Measurements from ENCODE around the gene MRPS31.

Gene MRPS31

GRCh38 chr13:40682449-40683240 lies 88.3 kb downstream of the MRPS31 start:
- TF ChIP-seq FOXP2 (optimal IDR thresholded peaks at IDR 0.05; ENCODE audit: borderline replicate concordance, extremely low read depth, extremely low read length, insufficient read depth) (no peak), SIN3A (IDR thresholded peaks at IDR 0.05; ENCODE audit: borderline replicate concordance, insufficient read depth, low read length) (no peak), TAF1 (IDR thresholded peaks at IDR 0.05; ENCODE audit: borderline replicate concordance, insufficient read depth, low read length) (no peak), POLR2AphosphoS5 (IDR thresholded peaks at IDR 0.05; ENCODE audit: low read depth, low read length) (no peak)
- TF ChIP-seq, protein P1, sequence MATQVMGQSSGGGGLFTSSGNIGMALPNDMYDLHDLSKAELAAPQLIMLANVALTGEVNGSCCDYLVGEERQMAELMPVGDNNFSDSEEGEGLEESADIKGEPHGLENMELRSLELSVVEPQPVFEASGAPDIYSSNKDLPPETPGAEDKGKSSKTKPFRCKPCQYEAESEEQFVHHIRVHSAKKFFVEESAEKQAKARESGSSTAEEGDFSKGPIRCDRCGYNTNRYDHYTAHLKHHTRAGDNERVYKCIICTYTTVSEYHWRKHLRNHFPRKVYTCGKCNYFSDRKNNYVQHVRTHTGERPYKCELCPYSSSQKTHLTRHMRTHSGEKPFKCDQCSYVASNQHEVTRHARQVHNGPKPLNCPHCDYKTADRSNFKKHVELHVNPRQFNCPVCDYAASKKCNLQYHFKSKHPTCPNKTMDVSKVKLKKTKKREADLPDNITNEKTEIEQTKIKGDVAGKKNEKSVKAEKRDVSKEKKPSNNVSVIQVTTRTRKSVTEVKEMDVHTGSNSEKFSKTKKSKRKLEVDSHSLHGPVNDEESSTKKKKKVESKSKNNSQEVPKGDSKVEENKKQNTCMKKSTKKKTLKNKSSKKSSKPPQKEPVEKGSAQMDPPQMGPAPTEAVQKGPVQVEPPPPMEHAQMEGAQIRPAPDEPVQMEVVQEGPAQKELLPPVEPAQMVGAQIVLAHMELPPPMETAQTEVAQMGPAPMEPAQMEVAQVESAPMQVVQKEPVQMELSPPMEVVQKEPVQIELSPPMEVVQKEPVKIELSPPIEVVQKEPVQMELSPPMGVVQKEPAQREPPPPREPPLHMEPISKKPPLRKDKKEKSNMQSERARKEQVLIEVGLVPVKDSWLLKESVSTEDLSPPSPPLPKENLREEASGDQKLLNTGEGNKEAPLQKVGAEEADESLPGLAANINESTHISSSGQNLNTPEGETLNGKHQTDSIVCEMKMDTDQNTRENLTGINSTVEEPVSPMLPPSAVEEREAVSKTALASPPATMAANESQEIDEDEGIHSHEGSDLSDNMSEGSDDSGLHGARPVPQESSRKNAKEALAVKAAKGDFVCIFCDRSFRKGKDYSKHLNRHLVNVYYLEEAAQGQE (IDR thresholded peaks at IDR 0.05; ENCODE audit: insufficient read depth in 1 of 2, low read depth in 2 of 2, low read length in 2 of 2) = no peak

GRCh38 chr13:40681341-40682146 lies 89.4 kb downstream of the MRPS31 start:
- TF ChIP-seq SIN3A (IDR thresholded peaks at IDR 0.05; ENCODE audit: borderline replicate concordance, insufficient read depth, low read length) (no peak), TAF1 (IDR thresholded peaks at IDR 0.05; ENCODE audit: borderline replicate concordance, insufficient read depth, low read length) (no peak), FOXP2 (optimal IDR thresholded peaks at IDR 0.05; ENCODE audit: borderline replicate concordance, extremely low read depth, extremely low read length, insufficient read depth) (no peak), POLR2AphosphoS5 (IDR thresholded peaks at IDR 0.05; ENCODE audit: low read depth, low read length) (no peak)
- TF ChIP-seq, protein P1 (IDR thresholded peaks at IDR 0.05; ENCODE audit: insufficient read depth in 1 of 2, low read depth in 2 of 2, low read length in 2 of 2) = no peak

GRCh38 chr13:40680659-40681323 lies 90.2 kb downstream of the MRPS31 start:
- TF ChIP-seq FOXP2 (optimal IDR thresholded peaks at IDR 0.05; ENCODE audit: borderline replicate concordance, extremely low read depth, extremely low read length, insufficient read depth) = no peak

DNA sequence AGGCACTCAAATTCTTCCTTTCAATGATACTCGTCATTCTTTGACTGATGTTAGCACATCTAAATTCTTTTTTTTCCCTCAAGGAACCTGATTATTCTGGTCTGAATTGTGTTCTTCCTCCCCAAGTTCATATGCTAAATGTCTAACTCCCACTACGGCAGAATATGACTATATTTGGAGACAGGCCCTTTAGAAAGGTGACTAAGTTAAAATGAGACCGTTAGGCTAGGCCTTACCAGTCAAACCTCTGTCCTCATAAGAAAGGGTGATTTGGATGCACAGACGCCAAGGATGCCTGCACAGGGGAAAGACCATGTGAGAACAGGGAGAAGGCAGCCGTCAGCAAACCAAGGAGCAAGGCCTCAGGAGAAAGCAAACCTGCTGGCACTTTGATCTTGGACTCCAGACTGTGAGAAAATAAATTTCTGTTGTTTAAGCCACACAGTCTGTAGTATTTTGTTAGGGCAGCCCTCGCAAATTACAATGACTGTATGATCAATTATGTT lies 91.5 kb downstream of the MRPS31 start:
- TF ChIP-seq TAF1 (IDR thresholded peaks at IDR 0.05; ENCODE audit: borderline replicate concordance, insufficient read depth, low read length) = no peak
- TF ChIP-seq POLR2AphosphoS5 (IDR thresholded peaks at IDR 0.05; ENCODE audit: low read depth, low read length) = no peak
- TF ChIP-seq FOXP2 (optimal IDR thresholded peaks at IDR 0.05; ENCODE audit: borderline replicate concordance, extremely low read depth, extremely low read length, insufficient read depth) = no peak
- TF ChIP-seq, protein P1 (IDR thresholded peaks at IDR 0.05; ENCODE audit: insufficient read depth in 1 of 2, low read depth in 2 of 2, low read length in 2 of 2) = no peak
- no peak for TF ChIP-seq SIN3A (IDR thresholded peaks at IDR 0.05; ENCODE audit: borderline replicate concordance, insufficient read depth, low read length)

Measured in PFSK-1 (cell line).